Neutrophil (primary cell): ENCODE data around the gene DPH6.
"Not testable (repeated sequence)": the region's sequence is repeated elsewhere in the genome, so short reads cannot be mapped to it uniquely, and the experiment has no call there.

Experiments
- H3K27ac ChIP-seq: fragments of 200-600 bp; sonication (generic); 2 replicates; pipeline ENCODE4 v1.5.1; 2016; ENCODE audit warnings: mild to moderate bottlenecking, moderate library complexity
- H3K27me3 ChIP-seq: fragments of 200-600 bp; sonication (generic); 2 replicates; pipeline ENCODE4 v1.6.0; 2016; ENCODE audit warnings: mild to moderate bottlenecking
- H3K36me3 ChIP-seq: fragments of 200-600 bp; sonication (generic); 2 replicates; pipeline ENCODE4 v1.5.1; 2017
- H3K4me1 ChIP-seq, 2 experiments: fragments of 200-600 bp in 1 of 2; sonication (generic) in 1 of 2; 1 replicate in 1 of 2; 2 replicates in 1 of 2; pipeline versions ENCODE4 v1.5.1 to v1.6.1; 2013 to 2016; ENCODE audit warnings: low read depth in 1 of 2, low read length in 1 of 2, mild to moderate bottlenecking in 1 of 2, moderate library complexity in 1 of 2; ENCODE audit not compliant: control insufficient read depth in 1 of 2, insufficient read depth in 1 of 2
- H3K4me3 ChIP-seq, 2 experiments: fragments of 200-600 bp in 1 of 2; sonication (generic) in 1 of 2; 1 replicate in 1 of 2; 2 replicates in 1 of 2; pipeline ENCODE4 v1.5.1; 2013 to 2016; ENCODE audit warnings: low read depth in 1 of 2, low read length in 1 of 2, mild to moderate bottlenecking in 1 of 2, moderate library complexity in 1 of 2
- H3K9me3 ChIP-seq: fragments of 200-600 bp; sonication (generic); 2 replicates; pipeline ENCODE4 v1.5.1; 2016
- CTCF ChIP-seq: fragments of 200-600 bp; sonication (generic); IDR thresholded peaks from 2 replicates; pipeline ENCODE4 v1.5.1; 2016; ENCODE audit warnings: antibody characterized with exemption

The DPH6 gene

GRCh38 chr15:35448294-35448693 lies 97.7 kb downstream of the DPH6 start:
- Histone ChIP-seq H3K27ac (no peak overlapping the region), H3K4me3 (no peak overlapping the region), H3K36me3 (no peaks in the 10 kb centered on the region), H3K27me3 (no peaks in the 10 kb centered on the region), H3K4me1 (no peaks in the 10 kb centered on the region), H3K9me3 (no peaks in the 10 kb centered on the region)
- TF ChIP-seq CTCF: no peak

- Histone ChIP-seq H3K4me3 (no peak overlapping the region), H3K27ac (no peak overlapping the region), H3K4me1 (no peaks in the 10 kb centered on the region), H3K9me3 (no peaks in the 10 kb centered on the region), H3K36me3 (no peaks in the 10 kb centered on the region), H3K27me3 (no peaks in the 10 kb centered on the region)
- TF ChIP-seq CTCF: no peak
Measured at GRCh38 chr15:35445891-35446290, 100.1 kb downstream of the DPH6 start.

- no peaks in the 10 kb centered on the region for H3K27me3 ChIP-seq
- TF ChIP-seq CTCF: peak; percentile 58
- H3K36me3 ChIP-seq: no peaks in the 10 kb centered on the region
- no peaks in the 10 kb centered on the region for H3K4me1 ChIP-seq
- no peaks in the 10 kb centered on the region for H3K9me3 ChIP-seq
- H3K4me3 ChIP-seq: no peak overlapping the region
- no peak overlapping the region for H3K27ac ChIP-seq
Measured at GRCh38 chr15:35444557-35445204, 101.3 kb downstream of the DPH6 start.

- H3K9me3 ChIP-seq: no peaks in the 10 kb centered on the region
- H3K27ac ChIP-seq: no peak overlapping the region
- H3K27me3 ChIP-seq: no peaks in the 10 kb centered on the region
- H3K4me1 ChIP-seq: no peaks in the 10 kb centered on the region
- H3K4me3 ChIP-seq: no peak overlapping the region
- no peaks in the 10 kb centered on the region for H3K36me3 ChIP-seq
- no peak for TF ChIP-seq CTCF
Measured at GRCh38 chr15:35443376-35443775, 102.6 kb downstream of the DPH6 start.

GRCh38 chr15:35442742-35443141 lies 103.2 kb downstream of the DPH6 start:
- Histone ChIP-seq H3K4me3 (no peak overlapping the region), H3K36me3 (no peaks in the 10 kb centered on the region), H3K27me3 (no peaks in the 10 kb centered on the region), H3K9me3 (no peaks in the 10 kb centered on the region), H3K27ac (no peak overlapping the region), H3K4me1 (no peaks in the 10 kb centered on the region)
- TF ChIP-seq CTCF: no peak

- H3K4me3 ChIP-seq, H3K27me3 ChIP-seq, H3K9me3 ChIP-seq, H3K27ac ChIP-seq, H3K36me3 ChIP-seq, H3K4me1 ChIP-seq: not testable (repeated sequence)
Measured at GRCh38 chr15:35441279-35441678, 104.7 kb downstream of the DPH6 start.
